ENCODE measurements around the gene C1QTNF6. TPM values are rescaled to one million over a fixed set of nuclear protein-coding genes. Genes with fewer than 3 reads are reported as not detected.
A peak's percentile ranks its signal among the peaks of the same experiment; 100 is the strongest.

C1QTNF6 gene
- total RNA-seq, 1 experiment from 2014 or later = 85.9 TPM

- TF ChIP-seq EZH2 (IDR thresholded peaks at IDR 0.05; ENCODE audit: low read depth) = no peak
- no peak for TF ChIP-seq CTCF (conservative IDR thresholded peaks at IDR 0.05)
- peak overlapping the region; percentile 94 for H3K27ac ChIP-seq
- H3K79me2 ChIP-seq (ENCODE audit: low read depth) = peaks cover 39% of the 10 kb centered on the region
- intact Hi-C loops (cut with micrococcal nuclease; ENCODE audit: unreplicated experiment) = loop anchor here (1.0 to 10.0 kb wide), 4 partner anchors 8 to 356 kb away; no protein-coding TSS in a partner anchor
- H3F3A ChIP-seq (ENCODE audit: insufficient read depth, low read depth) = peaks cover 68% of the 10 kb centered on the region
- peaks cover 75% of the 10 kb centered on the region for H3K4me1 ChIP-seq (replicated peaks; ENCODE audit: insufficient read depth)
- H3K9me3 ChIP-seq (ENCODE audit: insufficient read depth, low read depth) = no peaks in the 10 kb centered on the region
- no peaks in the 10 kb centered on the region; the same call in 1 of the 2 replicates for H3K36me3 ChIP-seq (ENCODE audit: low read depth)
- peak overlapping the region; percentile 77 for H3K4me2 ChIP-seq
- POLR2A ChIA-PET (ENCODE audit: unreplicated experiment) = no interaction called here
- peak; percentile 79 to 99 for DNase-seq
- BruUV-seq (replicated peaks) = no TSS peak
- H2AFZ ChIP-seq = no peak overlapping the region
- H3K4me3 ChIP-seq = peak overlapping the region; percentile 65
- no peaks in the 10 kb centered on the region for H3K9me2 ChIP-seq (ENCODE audit: insufficient read depth)
- CTCF ChIA-PET = no interaction called here
- H3K27me3 ChIP-seq (ENCODE audit: insufficient read depth, low read depth) = no peaks in the 10 kb centered on the region
- no peaks in the 10 kb centered on the region for H4K20me1 ChIP-seq (ENCODE audit: insufficient read depth)
These were observed 937 bp upstream of the C1QTNF6 start for GRCh38 chr22:37188901-37189466.

DNA sequence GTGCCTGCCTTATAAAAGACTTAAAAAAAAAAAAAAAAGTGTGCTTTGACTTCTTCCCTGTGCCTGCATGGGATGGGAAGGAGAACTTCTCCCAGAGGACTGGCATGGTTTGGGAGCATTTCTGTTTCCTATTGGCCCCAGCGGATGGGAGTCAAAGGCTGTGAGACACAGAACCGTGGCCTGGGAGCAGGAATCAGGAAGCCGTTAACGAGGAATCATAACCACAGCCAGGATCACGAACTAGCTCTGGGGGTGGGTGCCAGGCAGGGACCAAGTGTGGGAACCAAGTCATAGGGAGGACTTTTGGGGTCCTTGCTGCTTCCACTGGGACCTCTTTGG lies 526 bp downstream of the C1QTNF6 start:
- Histone ChIP-seq H3K9me2 (ENCODE audit: insufficient read depth) (no peaks in the 10 kb centered on the region), H3K9me3 (ENCODE audit: insufficient read depth, low read depth) (no peaks in the 10 kb centered on the region), H3K4me3 (peak overlapping the region; percentile 65), H3K79me2 (ENCODE audit: low read depth) (peaks cover 39% of the 10 kb centered on the region), H3K4me2 (peak overlapping the region; percentile 77), H3K36me3 (ENCODE audit: low read depth) (no peaks in the 10 kb centered on the region; the same call in 1 of the 2 replicates), H3K27me3 (ENCODE audit: insufficient read depth, low read depth) (no peaks in the 10 kb centered on the region), H3K27ac (peak overlapping the region; percentile 94), H2AFZ (peak overlapping the region; percentile 71), H3F3A (ENCODE audit: insufficient read depth, low read depth) (peaks cover 63% of the 10 kb centered on the region), H3K4me1 (replicated peaks; ENCODE audit: insufficient read depth) (peaks cover 63% of the 10 kb centered on the region), H4K20me1 (ENCODE audit: insufficient read depth) (no peaks in the 10 kb centered on the region)
- ChIA-PET POLR2A (ENCODE audit: unreplicated experiment) (interaction anchor here (0.7 kb wide), 1 partner anchor 108 kb away, joined by 5 read pairs; no protein-coding TSS in a partner anchor), CTCF (interaction anchor here (0.6 kb wide), 1 partner anchor 62 kb away, joined by 7 read pairs; no protein-coding TSS in a partner anchor)
- TF ChIP-seq CTCF (conservative IDR thresholded peaks at IDR 0.05) = no peak
- no peak for TF ChIP-seq EZH2 (IDR thresholded peaks at IDR 0.05; ENCODE audit: low read depth)
- intact Hi-C loops (cut with micrococcal nuclease; ENCODE audit: unreplicated experiment) = loop anchor here (10.0 kb wide), 1 partner anchor 357 kb away; no protein-coding TSS in a partner anchor
- BruUV-seq (replicated peaks) = TSS peak; percentile 62
- peak in 1 of 2 experiments; percentile 45 for DNase-seq

DNA sequence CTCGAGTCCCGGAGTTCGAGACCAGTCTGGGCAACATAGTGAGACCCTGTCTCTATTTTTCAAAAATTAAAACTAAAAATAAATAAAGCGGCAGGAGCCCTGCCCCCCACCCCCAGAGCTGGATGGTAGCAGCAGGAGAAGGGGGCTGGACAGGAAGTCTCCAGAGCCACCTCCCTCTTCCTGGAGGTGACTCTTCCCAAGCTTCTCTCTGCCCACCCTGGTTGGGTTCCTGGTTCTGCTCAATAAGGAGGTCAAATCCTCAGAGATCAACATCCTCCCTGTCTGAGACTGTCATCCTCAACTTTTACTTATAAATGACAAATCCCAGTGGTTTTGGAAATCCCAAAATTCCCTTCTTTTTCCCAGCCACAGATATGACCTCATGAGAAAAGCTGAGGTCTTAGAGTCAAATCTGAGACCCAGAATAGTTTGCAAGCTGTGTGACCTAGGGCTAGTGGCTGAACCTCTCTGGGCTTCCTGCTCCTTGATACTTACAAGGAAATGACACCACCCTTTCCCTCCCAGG lies 987 bp downstream of the C1QTNF6 start:
- H3K4me2 ChIP-seq = peak overlapping the region; percentile 77
- H3K27ac ChIP-seq = peak overlapping the region; percentile 94
- TF ChIP-seq EZH2 (IDR thresholded peaks at IDR 0.05; ENCODE audit: low read depth) (no peak), CTCF (conservative IDR thresholded peaks at IDR 0.05) (no peak)

More for the DNA sequence above, 987 bp downstream of the C1QTNF6 start:
- Histone ChIP-seq H3K4me1 (replicated peaks; ENCODE audit: insufficient read depth) (peaks cover 59% of the 10 kb centered on the region), H3K27me3 (ENCODE audit: insufficient read depth, low read depth) (no peaks in the 10 kb centered on the region), H3K79me2 (ENCODE audit: low read depth) (peaks cover 37% of the 10 kb centered on the region), H3K36me3 (ENCODE audit: low read depth) (no peaks in the 10 kb centered on the region; the same call in 1 of the 2 replicates), H3K4me3 (peak overlapping the region; percentile 65), H3F3A (ENCODE audit: insufficient read depth, low read depth) (peaks cover 59% of the 10 kb centered on the region), H3K9me3 (ENCODE audit: insufficient read depth, low read depth) (no peaks in the 10 kb centered on the region), H2AFZ (no peak overlapping the region), H3K9me2 (ENCODE audit: insufficient read depth) (no peaks in the 10 kb centered on the region), H4K20me1 (ENCODE audit: insufficient read depth) (no peaks in the 10 kb centered on the region)
- ChIA-PET POLR2A (ENCODE audit: unreplicated experiment) (interaction anchor here (0.7 to 0.9 kb wide), 3 partner anchors 10 to 136 kb away, joined by 5 to 6 read pairs (median 6); partner anchors contain the start of gene KCTD17), CTCF (interaction anchor here (0.6 to 0.9 kb wide), 3 partner anchors 9 to 61 kb away, joined by 3 to 7 read pairs (median 5); no protein-coding TSS in a partner anchor)
- peak in 1 of 2 experiments; percentile 24 for DNase-seq
- BruUV-seq (replicated peaks) = TSS peak; percentile 82
- intact Hi-C loops (cut with micrococcal nuclease; ENCODE audit: unreplicated experiment) = loop anchor here (10.0 kb wide), 1 partner anchor 358 kb away; no protein-coding TSS in a partner anchor

All from PC-9 (cell line).